ENCODE measurements around the gene INSM1. TPM values are rescaled to one million over a fixed set of nuclear protein-coding genes. Genes with fewer than 3 reads are reported as not detected.

Gene INSM1
- under 0.01 TPM in 1 of 2 replicates, not detected in the other for total RNA-seq

- no peak for DNase-seq (ENCODE audit: low read depth)
- TF ChIP-seq CTCF (IDR thresholded peaks at IDR 0.05; ENCODE audit: insufficient read depth, low read depth, low read length), result no peak
- H3K4me3 ChIP-seq (ENCODE audit: low read depth, low read length), result no peak within 1 kb of the TSS
Measured at GRCh38 chr20:20367575-20368417, at the start of gene INSM1. TSS of gene INSM1 (plus strand) at chr20:20368104. CDS start at chr20:20368268, 164 bp downstream.

- H3K4me3 ChIP-seq (ENCODE audit: low read depth, low read length), result no peak overlapping the region
- TF ChIP-seq CTCF (IDR thresholded peaks at IDR 0.05; ENCODE audit: insufficient read depth, low read depth, low read length), result no peak
- DNase-seq (ENCODE audit: low read depth), result peak; percentile 3
Measured at GRCh38 chr20:20318365-20319161, 49.3 kb upstream of the INSM1 start.

DNA sequence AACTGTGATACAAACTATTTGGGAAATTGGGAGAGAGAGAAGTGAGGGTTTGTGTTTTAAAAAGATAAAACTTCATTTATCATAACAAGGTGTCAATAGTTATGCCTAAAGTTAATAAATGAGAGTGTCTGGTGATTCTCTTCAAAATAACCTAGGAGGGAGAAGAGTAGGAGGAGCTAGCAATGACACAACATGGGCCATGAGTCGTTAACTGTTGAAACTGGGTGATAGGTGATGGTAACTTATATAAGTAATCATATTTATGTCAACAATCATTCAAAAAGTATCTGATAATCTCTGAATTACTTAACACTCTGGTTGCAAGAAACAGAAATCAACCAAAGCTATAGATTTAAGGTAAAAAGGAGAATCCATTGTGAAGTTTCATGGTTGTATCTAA is 46.8 kb upstream of the INSM1 start:
- no peak for DNase-seq (ENCODE audit: low read depth)
- no peak for TF ChIP-seq CTCF (IDR thresholded peaks at IDR 0.05; ENCODE audit: insufficient read depth, low read depth, low read length)

GRCh38 chr20:20321917-20322316 is 46.0 kb upstream of the INSM1 start:
- no peak for TF ChIP-seq CTCF (IDR thresholded peaks at IDR 0.05; ENCODE audit: insufficient read depth, low read depth, low read length)
- no peak for DNase-seq (ENCODE audit: low read depth)
- no peak overlapping the region for H3K4me3 ChIP-seq (ENCODE audit: low read depth, low read length)

More for the DNA sequence above, 46.8 kb upstream of the INSM1 start:
- H3K4me3 ChIP-seq (ENCODE audit: low read depth, low read length), result no peak overlapping the region

- no peak for TF ChIP-seq CTCF (IDR thresholded peaks at IDR 0.05; ENCODE audit: insufficient read depth, low read depth, low read length)
- H3K4me3 ChIP-seq (ENCODE audit: low read depth, low read length), result no peak overlapping the region
- DNase-seq (ENCODE audit: low read depth), result no peak
Measured at GRCh38 chr20:20322912-20323311, 45.0 kb upstream of the INSM1 start.

- H3K4me3 ChIP-seq (ENCODE audit: low read depth, low read length), result no peak overlapping the region
- DNase-seq (ENCODE audit: low read depth), result peak; percentile 1
- TF ChIP-seq CTCF (IDR thresholded peaks at IDR 0.05; ENCODE audit: insufficient read depth, low read depth, low read length), result no peak
Measured at GRCh38 chr20:20327746-20328145, 40.2 kb upstream of the INSM1 start.
